CD4-positive, alpha-beta memory T cell (primary cell): ENCODE data around the gene PID1. TPM values are rescaled to one million over a fixed set of nuclear protein-coding genes. Genes with fewer than 3 reads are reported as not detected.

Experiments used
- CTCF ChIA-PET: fragments of 350-600 bp; sonication (Branson Sonifier 250); formaldehyde crosslinking; loops from one replicate; lab custom pipeline; 2021; ENCODE audit warnings: inconsistent platforms; ENCODE audit not compliant: partially characterized antibody; lab: Charles Lee
- POLR2A ChIA-PET: fragments of 350-600 bp; sonication (Branson Sonifier 250); formaldehyde crosslinking; loops from one replicate; lab custom pipeline; 2021; ENCODE audit not compliant: partially characterized antibody; lab: Charles Lee
- DNase-seq, 5 donors: peaks; one replicate each; pipeline versions ENCODE4 v3.0.0 to v3.0.0-alpha.2; 2020 to 2022; ENCODE audit warnings: mixed read lengths in 1 of 5
- H3K27ac ChIP-seq: one replicate; pipeline ENCODE4 v1.7.0; 2013; ENCODE audit warnings: low read depth, low read length
- H3K27me3 ChIP-seq: 2 replicates; pipeline ENCODE4 v1.7.0; 2013; ENCODE audit warnings: mild to moderate bottlenecking, low read length, moderate library complexity; ENCODE audit not compliant: insufficient read depth
- H3K36me3 ChIP-seq: 2 replicates; pipeline ENCODE4 v1.7.0; 2013; ENCODE audit warnings: mild to moderate bottlenecking, low read length, moderate library complexity; ENCODE audit not compliant: insufficient read depth
- H3K4me1 ChIP-seq: 2 replicates; pipeline ENCODE4 v1.7.0; 2013; ENCODE audit warnings: mild to moderate bottlenecking, low read length, moderate library complexity; ENCODE audit not compliant: insufficient read depth
- H3K4me3 ChIP-seq, 2 donors: one replicate each; pipeline ENCODE4 v1.7.0; 2013; ENCODE audit warnings: low read length in 2 of 2, mild to moderate bottlenecking in 1 of 2
- H3K9me3 ChIP-seq, 2 donors: one replicate each; pipeline ENCODE4 v1.7.0; 2013; ENCODE audit warnings: low read length in 2 of 2, control low read depth in 1 of 2; ENCODE audit not compliant: control insufficient read depth in 1 of 2
- H3K27ac Mint-ChIP-seq, 7 donors: one replicate each; pipeline ENCODE4 v1.8.0; 2020 to 2021; ENCODE audit warnings: mixed read lengths in 7 of 7, mild to moderate bottlenecking in 6 of 7, inconsistent platforms in 3 of 7, moderate library complexity in 3 of 7
- H3K27me3 Mint-ChIP-seq, 2 donors: one replicate each; pipeline ENCODE4 v1.8.0; 2020 to 2021; ENCODE audit warnings: mixed read lengths in 2 of 2
- H3K36me3 Mint-ChIP-seq, 2 donors: one replicate each; pipeline ENCODE4 v1.8.0; 2020 to 2021; ENCODE audit warnings: mixed read lengths in 2 of 2, inconsistent platforms in 1 of 2, mild to moderate bottlenecking in 1 of 2
- H3K4me1 Mint-ChIP-seq, 4 donors: one replicate each; pipeline ENCODE4 v1.8.0; 2020 to 2021; ENCODE audit warnings: mixed read lengths in 4 of 4, mild to moderate bottlenecking in 1 of 4
- H3K4me3 Mint-ChIP-seq, 8 donors: one replicate each; pipeline ENCODE4 v1.8.0; 2020 to 2021; ENCODE audit warnings: mixed read lengths in 8 of 8, mild to moderate bottlenecking in 7 of 8, moderate library complexity in 6 of 8, inconsistent platforms in 3 of 8
- H3K9me3 Mint-ChIP-seq, 8 donors: one replicate each; pipeline ENCODE4 v1.8.0; 2020 to 2021; ENCODE audit warnings: mixed read lengths in 8 of 8, mild to moderate bottlenecking in 5 of 8, inconsistent platforms in 3 of 8, moderate library complexity in 1 of 8
- intact Hi-C: fragments of 100-400 bp; cut with micrococcal nuclease; formaldehyde crosslinking; loops from one replicate; pipeline ENCODE4 v1.15.1; 2023
- polyA plus RNA-seq, 2 donors: library from polyadenylated mRNA; unstranded; fragments of 300-500 nt; fragmentation: Illumina TruSeq; gene quantifications; one replicate each; pipeline ENCODE4 v1.2.3, GENCODE V29; 2021
- total RNA-seq, 2 experiments: library from RNA; stranded (reverse); gene quantifications; one replicate each; pipeline ENCODE4 v1.2.3, GENCODE V29; 2021

The PID1 gene
- total and polyA plus RNA-seq, 4 experiments from 2014 or later: 0.47 to 0.55 TPM; not detected in 2

DNA sequence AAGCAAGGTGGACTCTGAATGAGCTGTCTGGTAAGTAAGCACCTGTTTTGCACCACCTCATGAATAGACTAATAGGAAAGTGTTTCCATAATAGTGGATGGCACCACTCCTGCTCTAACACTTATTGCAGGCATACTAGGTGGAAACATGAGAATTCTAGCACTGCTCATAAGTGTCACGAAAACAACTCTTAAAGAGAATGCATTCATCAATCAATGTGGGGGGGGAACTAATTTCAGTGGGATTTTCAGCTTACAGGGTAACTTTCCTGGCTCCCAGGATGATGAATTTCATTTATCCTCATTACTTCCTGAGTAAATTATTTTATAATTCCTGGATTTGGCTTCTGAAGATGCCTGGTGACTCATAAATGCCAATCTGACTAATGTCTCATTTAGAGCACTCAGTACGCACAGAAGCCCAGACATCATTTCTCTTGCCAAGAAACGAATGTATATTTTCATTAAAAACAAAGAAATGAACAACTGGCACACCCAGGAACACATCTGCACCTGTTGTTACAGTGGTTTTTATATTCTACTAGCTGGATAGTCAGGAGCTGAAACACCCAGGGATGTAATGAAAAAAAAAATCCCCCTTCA is 129.6 kb downstream of the PID1 start:
- CTCF ChIA-PET: no interaction called here
- DNase-seq: no peak

DNA sequence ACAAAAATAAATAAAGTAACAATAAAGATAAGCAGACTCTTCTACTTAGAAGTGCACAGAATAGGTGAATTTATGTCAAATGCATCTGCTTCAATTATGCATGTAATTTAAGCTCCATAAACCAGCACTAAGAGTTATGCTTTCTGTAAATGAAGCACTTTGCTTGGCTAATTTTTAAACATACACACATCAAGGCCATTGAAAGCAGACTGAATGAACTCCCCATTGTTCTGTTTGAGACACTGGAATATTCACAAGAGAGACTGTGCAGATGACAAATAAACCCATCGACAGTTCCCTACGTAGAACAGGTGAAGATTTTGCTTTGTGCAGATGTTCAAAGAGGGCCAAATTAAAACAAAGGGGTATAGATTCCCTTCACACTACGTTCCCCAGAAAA is 133.4 kb downstream of the PID1 start:
- POLR2A ChIA-PET: no interaction called here

More for the DNA sequence above, 129.6 kb downstream of the PID1 start:
- no peaks in the 10 kb centered on the region for H3K36me3 ChIP-seq
- H3K4me1 ChIP-seq: no peaks in the 10 kb centered on the region
- POLR2A ChIA-PET: no interaction called here
- no peak overlapping the region for H3K27ac ChIP-seq
- no peaks in the 10 kb centered on the region for H3K27me3 Mint-ChIP-seq
- no peak overlapping the region for H3K4me3 Mint-ChIP-seq
- H3K9me3 Mint-ChIP-seq: peaks cover 0 to 6% (median under 1%) of the 10 kb centered on the region in 8 donors
- H3K4me1 Mint-ChIP-seq: no peaks in the 10 kb centered on the region
- intact Hi-C loops: no loop called here
- no peaks in the 10 kb centered on the region for H3K27me3 ChIP-seq
- no peak overlapping the region for H3K27ac Mint-ChIP-seq
- no peaks in the 10 kb centered on the region for H3K36me3 Mint-ChIP-seq
- no peak overlapping the region for H3K4me3 ChIP-seq
- H3K9me3 ChIP-seq: no peaks in the 10 kb centered on the region

DNA sequence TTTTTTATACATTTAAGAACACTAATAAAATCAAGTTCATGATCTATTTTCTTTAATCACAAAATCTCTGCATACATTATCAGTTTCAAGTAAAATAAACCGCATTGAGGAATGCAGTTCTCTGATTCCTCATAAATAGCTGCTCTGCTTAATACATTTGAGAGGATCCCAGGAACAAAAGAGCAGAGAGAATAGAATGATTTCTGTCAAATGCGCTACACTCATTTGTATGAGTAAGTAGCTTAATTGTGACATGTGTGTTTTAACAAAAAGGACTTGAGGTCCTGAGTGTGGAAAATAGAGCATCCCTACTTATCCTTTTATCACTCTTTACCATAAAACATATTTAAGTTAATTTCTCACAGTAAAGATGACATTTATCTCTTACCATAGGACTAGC is 134.0 kb downstream of the PID1 start:
- intact Hi-C loops: no loop called here
- ChIA-PET CTCF (no interaction called here), POLR2A (no interaction called here)
- H3K36me3 ChIP-seq: no peaks in the 10 kb centered on the region
- H3K4me3 Mint-ChIP-seq: no peak overlapping the region
- H3K9me3 Mint-ChIP-seq: peaks cover 0 to 7% (median 2%) of the 10 kb centered on the region in 8 donors
- H3K36me3 Mint-ChIP-seq: no peaks in the 10 kb centered on the region
- DNase-seq: no peak
- no peaks in the 10 kb centered on the region for H3K9me3 ChIP-seq
- H3K27me3 Mint-ChIP-seq: no peaks in the 10 kb centered on the region
- H3K4me1 Mint-ChIP-seq: no peaks in the 10 kb centered on the region
- no peak overlapping the region for H3K4me3 ChIP-seq
- H3K27ac Mint-ChIP-seq: no peak overlapping the region
- H3K27me3 ChIP-seq: no peaks in the 10 kb centered on the region
- H3K4me1 ChIP-seq: no peaks in the 10 kb centered on the region
- no peak overlapping the region for H3K27ac ChIP-seq

More for the DNA sequence above, 133.4 kb downstream of the PID1 start:
- no peak for DNase-seq
- CTCF ChIA-PET: no interaction called here
- Histone ChIP-seq H3K27ac (no peak overlapping the region), H3K9me3 (no peaks in the 10 kb centered on the region), H3K36me3 (no peaks in the 10 kb centered on the region), H3K27me3 (no peaks in the 10 kb centered on the region), H3K4me1 (no peaks in the 10 kb centered on the region), H3K4me3 (no peak overlapping the region)
- peaks cover 0 to 7% (median 2%) of the 10 kb centered on the region in 8 donors for H3K9me3 Mint-ChIP-seq
- H3K27ac Mint-ChIP-seq: no peak overlapping the region
- H3K4me3 Mint-ChIP-seq: no peak overlapping the region
- H3K27me3 Mint-ChIP-seq: no peaks in the 10 kb centered on the region
- no peaks in the 10 kb centered on the region for H3K36me3 Mint-ChIP-seq
- intact Hi-C loops: no loop called here
- H3K4me1 Mint-ChIP-seq: no peaks in the 10 kb centered on the region

DNA sequence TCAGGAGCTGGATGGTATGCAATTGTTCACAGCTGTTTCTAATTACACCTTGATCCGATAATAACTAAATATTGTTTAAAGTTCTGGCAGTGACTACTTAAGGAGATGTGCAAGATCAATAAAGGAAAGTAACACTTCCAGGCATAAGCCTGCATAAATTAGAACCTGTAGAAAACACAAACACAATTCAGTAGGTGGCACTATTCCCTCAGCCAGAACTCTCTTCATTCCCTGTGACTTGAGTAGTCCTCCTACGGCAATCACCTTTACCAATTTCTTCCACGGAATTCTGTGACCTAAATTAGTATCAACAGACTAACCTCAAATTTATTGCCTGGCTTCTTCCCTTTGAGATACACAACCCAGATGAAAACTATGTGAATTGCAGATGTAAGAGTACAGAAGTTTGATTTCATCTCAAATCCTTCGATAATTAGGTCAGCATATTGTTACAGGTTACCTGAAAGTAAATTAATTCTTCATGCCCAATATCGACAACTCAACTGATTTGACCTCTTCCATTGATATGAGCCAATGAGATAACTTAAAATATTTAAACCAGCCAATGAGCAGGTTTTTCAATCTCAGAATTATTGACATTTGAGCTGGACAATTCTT is 137.8 kb downstream of the PID1 start:
- no peak overlapping the region for H3K4me3 Mint-ChIP-seq
- no peaks in the 10 kb centered on the region for H3K27me3 Mint-ChIP-seq
- intact Hi-C loops: no loop called here
- no peaks in the 10 kb centered on the region for H3K36me3 Mint-ChIP-seq
- Histone ChIP-seq H3K9me3 (no peaks in the 10 kb centered on the region), H3K4me3 (no peak overlapping the region), H3K27ac (no peak overlapping the region), H3K4me1 (no peaks in the 10 kb centered on the region), H3K36me3 (no peaks in the 10 kb centered on the region), H3K27me3 (no peaks in the 10 kb centered on the region)
- ChIA-PET CTCF (no interaction called here), POLR2A (no interaction called here)
- H3K27ac Mint-ChIP-seq: no peak overlapping the region
- no peaks in the 10 kb centered on the region for H3K4me1 Mint-ChIP-seq
- H3K9me3 Mint-ChIP-seq: peaks cover 0 to 7% (median 1%) of the 10 kb centered on the region in 8 donors
- no peak for DNase-seq

DNA sequence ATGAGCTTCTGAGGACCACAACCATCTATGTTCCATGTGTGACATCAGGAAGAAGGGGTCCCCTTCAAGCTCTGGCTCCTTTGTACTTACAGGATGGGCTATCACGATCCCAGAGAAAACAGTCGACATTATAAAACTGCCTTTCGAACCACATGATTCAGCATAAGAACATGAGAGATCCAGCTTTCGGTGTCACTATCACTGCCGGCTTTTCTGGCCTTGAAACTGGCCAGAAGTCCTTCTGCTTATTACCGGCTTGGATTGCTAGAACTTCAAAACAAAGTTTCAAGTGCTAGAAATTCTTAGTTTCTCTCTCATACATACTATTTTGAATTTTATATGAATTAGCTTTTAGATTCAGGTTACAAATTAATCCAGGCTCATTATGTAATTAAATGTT is 138.9 kb downstream of the PID1 start:
- Histone ChIP-seq H3K27me3 (no peaks in the 10 kb centered on the region), H3K9me3 (no peaks in the 10 kb centered on the region), H3K4me1 (no peaks in the 10 kb centered on the region), H3K36me3 (no peaks in the 10 kb centered on the region), H3K27ac (no peak overlapping the region), H3K4me3 (no peak overlapping the region)
- no peak for DNase-seq
- Mint-ChIP-seq H3K27me3 (no peaks in the 10 kb centered on the region), H3K4me3 (no peak overlapping the region), H3K4me1 (no peaks in the 10 kb centered on the region), H3K27ac (no peak overlapping the region), H3K36me3 (no peaks in the 10 kb centered on the region), H3K9me3 (peaks cover 0 to 7% (median 1%) of the 10 kb centered on the region in 8 donors)
- POLR2A ChIA-PET: no interaction called here
- CTCF ChIA-PET: no interaction called here
- intact Hi-C loops: no loop called here

DNA sequence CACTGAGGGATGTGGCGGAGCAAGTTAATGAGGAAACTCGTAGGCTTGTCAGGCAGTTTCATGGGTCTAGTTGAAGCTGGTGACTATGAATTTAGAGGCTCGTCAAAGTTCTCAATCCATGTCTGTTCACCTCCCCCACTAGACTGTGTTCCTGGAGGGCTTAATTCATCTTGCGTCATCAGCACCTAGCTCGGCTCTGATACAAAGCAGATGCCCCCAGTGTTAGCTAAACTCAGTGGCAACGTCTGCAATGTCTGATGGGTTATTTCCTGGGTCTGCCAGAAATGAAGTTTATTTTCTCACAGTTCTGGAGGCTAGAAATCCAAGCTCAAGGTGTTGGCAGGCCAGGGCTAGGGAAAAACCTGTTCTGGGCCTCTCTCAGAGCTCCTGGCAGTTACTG is 140.6 kb downstream of the PID1 start:
- H3K27me3 Mint-ChIP-seq: no peaks in the 10 kb centered on the region
- Histone ChIP-seq H3K27me3 (no peaks in the 10 kb centered on the region), H3K9me3 (no peaks in the 10 kb centered on the region), H3K4me3 (no peak overlapping the region), H3K27ac (no peak overlapping the region), H3K4me1 (no peaks in the 10 kb centered on the region), H3K36me3 (no peaks in the 10 kb centered on the region)
- DNase-seq: no peak
- intact Hi-C loops: no loop called here
- H3K9me3 Mint-ChIP-seq: peaks cover 0 to 5% (median 1%) of the 10 kb centered on the region in 8 donors
- H3K36me3 Mint-ChIP-seq: no peaks in the 10 kb centered on the region
- ChIA-PET CTCF (no interaction called here), POLR2A (no interaction called here)
- no peaks in the 10 kb centered on the region for H3K4me1 Mint-ChIP-seq
- H3K4me3 Mint-ChIP-seq: no peak overlapping the region
- H3K27ac Mint-ChIP-seq: no peak overlapping the region

DNA sequence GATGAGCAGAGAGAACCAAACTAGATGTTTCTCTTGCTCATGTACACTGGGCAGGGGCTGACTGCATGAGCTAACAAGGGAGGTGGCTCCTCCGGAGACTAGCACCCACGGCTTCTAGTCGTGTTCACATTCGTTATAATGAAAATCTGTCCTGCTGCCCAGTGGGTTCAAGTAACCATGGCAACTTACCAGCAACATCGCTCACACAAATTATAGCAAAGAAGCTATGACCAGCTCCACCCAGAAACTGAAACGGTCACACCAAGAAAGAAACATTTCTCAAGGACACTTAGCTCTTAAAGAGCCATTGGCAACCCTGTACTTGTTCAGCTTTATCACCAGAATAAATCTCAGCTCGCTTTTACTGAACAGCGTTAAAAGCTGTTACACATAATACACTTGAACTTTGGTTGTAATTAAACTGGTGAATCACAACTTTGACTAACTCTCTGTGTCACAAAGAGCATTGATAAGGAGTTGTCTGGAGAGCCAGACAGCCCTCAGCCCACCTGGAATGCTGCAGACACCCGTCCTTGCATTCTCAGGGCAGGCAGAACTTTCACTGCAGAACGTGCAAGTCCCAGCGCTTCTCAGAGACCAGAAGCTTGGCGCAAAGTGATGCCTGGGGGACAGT is 141.2 kb downstream of the PID1 start:
- Histone ChIP-seq H3K27me3 (no peaks in the 10 kb centered on the region), H3K4me3 (no peak overlapping the region), H3K4me1 (no peaks in the 10 kb centered on the region), H3K9me3 (no peaks in the 10 kb centered on the region), H3K36me3 (no peaks in the 10 kb centered on the region), H3K27ac (no peak overlapping the region)
- H3K4me3 Mint-ChIP-seq: no peak overlapping the region
- H3K27ac Mint-ChIP-seq: no peak overlapping the region
- intact Hi-C loops: no loop called here
- H3K9me3 Mint-ChIP-seq: peaks cover 0 to 8% (median 0%) of the 10 kb centered on the region in 8 donors
- ChIA-PET CTCF (no interaction called here), POLR2A (no interaction called here)
- H3K36me3 Mint-ChIP-seq: no peaks in the 10 kb centered on the region
- no peaks in the 10 kb centered on the region for H3K4me1 Mint-ChIP-seq
- H3K27me3 Mint-ChIP-seq: no peaks in the 10 kb centered on the region
- no peak for DNase-seq
